Epithelial cell of esophagus (primary cell): ENCODE data around the gene ITGAE.
"Not testable (repeated sequence)": the region's sequence is repeated elsewhere in the genome, so short reads cannot be mapped to it uniquely, and the experiment has no call there.

Experiments used
- DNase-seq: peaks from one replicate; pipeline ENCODE4 v3.0.0; 2010; ENCODE audit warnings: low read depth
- H3K4me3 ChIP-seq: 2 replicates; pipeline ENCODE4 v1.5.1; 2011; ENCODE audit warnings: mild to moderate bottlenecking, low read length, control low read depth
- TF ChIP-seq, protein P1 (sequence below): IDR thresholded peaks from 2 replicates; pipeline ENCODE4 v1.5.1; 2011; ENCODE audit warnings: low read depth, mild to moderate bottlenecking, low read length, control low read depth, inconsistent platforms; ENCODE audit not compliant: insufficient read depth; ENCODE audit errors: missing control alignments

The ITGAE gene

DNA sequence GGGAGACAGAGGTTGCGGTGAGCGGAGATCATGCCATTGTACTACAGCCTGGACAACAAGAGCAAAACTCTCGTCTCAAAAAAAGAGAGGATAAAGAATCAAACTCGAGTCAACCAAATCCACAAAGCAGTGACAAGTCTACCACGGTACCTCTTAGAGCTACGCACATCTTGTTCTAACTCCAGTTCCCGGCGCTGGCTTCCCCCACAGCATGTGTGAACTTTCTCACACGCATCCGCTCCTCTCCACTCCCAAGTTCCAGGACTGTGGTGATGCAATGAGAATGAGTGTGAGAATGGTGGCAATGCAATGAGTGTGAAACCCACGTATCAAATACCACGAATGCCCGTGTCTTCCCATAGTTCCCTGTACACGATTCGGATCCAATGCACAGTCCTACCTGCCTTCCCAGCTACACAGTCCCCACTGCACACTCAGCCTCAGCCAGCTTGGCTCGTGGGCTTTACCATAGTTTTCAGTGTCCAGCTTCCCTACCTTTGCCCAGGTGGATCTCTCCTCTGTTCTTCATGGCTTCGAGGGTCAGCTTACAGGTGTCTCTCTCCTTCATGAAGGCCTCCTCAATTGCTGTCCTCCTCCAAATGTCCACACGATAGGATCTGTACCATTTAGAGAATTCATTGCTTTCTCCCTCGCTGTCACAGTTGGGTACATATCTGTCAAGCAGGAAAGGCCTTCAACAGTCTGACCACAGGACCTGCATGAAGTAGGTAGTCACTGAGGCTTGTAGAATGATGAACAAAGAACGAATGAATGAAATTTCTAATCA is 95.9 kb downstream of the ITGAE start:
- no peak for DNase-seq
- TF ChIP-seq, protein P1, sequence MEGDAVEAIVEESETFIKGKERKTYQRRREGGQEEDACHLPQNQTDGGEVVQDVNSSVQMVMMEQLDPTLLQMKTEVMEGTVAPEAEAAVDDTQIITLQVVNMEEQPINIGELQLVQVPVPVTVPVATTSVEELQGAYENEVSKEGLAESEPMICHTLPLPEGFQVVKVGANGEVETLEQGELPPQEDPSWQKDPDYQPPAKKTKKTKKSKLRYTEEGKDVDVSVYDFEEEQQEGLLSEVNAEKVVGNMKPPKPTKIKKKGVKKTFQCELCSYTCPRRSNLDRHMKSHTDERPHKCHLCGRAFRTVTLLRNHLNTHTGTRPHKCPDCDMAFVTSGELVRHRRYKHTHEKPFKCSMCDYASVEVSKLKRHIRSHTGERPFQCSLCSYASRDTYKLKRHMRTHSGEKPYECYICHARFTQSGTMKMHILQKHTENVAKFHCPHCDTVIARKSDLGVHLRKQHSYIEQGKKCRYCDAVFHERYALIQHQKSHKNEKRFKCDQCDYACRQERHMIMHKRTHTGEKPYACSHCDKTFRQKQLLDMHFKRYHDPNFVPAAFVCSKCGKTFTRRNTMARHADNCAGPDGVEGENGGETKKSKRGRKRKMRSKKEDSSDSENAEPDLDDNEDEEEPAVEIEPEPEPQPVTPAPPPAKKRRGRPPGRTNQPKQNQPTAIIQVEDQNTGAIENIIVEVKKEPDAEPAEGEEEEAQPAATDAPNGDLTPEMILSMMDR = no peak

DNA sequence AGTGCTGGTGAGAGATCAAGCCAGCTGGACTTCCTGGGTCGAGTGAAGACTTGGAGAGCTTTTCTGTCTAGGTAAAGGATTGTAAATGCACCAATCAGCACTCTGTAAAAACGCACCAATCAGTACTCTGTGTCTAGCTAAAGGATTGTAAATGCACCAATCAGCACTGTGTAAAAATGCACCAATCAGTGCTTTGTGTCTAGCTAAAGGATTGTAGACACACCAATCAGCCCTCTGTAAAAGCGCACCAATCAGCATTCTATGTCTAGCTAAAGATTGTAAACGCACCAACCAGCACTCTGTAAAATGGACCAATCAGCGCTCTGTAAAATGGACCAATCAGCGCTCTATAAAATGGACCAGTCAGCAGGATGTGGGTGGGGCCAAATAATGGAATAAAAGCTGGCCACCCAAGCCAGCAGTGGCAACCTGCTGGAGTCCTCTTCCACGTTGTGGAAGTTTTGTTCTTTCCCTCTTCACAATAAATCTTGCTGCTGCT is 98.9 kb downstream of the ITGAE start:
- H3K4me3 ChIP-seq, DNase-seq: not testable (repeated sequence)

More for the DNA sequence above, 95.9 kb downstream of the ITGAE start:
- no peak overlapping the region for H3K4me3 ChIP-seq

DNA sequence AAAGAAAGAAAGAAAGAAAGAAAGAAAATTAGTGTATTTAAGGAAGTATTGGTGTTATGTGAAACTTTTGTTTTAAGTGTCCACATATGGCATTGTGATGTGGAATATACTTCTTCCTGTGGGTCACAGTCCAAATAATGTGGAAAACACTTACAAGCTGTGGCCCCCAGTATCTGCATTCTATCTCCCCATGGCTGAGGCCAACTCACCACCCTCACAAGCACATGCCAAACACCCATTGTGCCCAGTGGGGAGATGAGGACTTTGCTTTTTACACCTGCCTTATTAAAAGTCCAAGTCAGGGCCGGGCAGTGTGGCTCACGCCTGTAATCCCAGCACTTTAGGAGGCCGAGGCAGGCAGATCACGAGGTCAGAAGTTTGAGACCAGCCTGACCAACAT is 101.0 kb downstream of the ITGAE start:
- DNase-seq = no peak
- TF ChIP-seq, protein P1 = no peak
- no peak overlapping the region for H3K4me3 ChIP-seq

DNA sequence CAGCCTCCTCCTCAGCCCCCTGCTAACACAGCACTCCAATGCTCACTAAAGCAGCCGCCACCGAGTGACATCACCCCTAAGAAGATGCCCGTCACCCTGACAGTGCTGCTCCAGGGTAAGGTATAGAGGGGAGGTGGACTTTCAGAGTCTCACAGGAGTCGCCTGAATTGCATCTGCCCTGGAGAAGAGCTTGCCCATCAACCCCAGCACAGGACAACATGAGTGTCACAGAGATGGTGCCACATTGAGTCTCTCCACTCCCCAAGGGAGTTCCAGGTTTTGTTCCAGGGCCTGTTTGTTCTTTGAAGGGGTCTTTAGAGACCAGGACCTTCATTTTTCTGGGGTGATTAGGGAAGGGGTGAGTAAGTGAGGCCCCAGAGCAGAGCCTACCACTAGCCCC is 102.8 kb downstream of the ITGAE start:
- DNase-seq = no peak
- TF ChIP-seq, protein P1 = no peak
- H3K4me3 ChIP-seq = no peak overlapping the region

DNA sequence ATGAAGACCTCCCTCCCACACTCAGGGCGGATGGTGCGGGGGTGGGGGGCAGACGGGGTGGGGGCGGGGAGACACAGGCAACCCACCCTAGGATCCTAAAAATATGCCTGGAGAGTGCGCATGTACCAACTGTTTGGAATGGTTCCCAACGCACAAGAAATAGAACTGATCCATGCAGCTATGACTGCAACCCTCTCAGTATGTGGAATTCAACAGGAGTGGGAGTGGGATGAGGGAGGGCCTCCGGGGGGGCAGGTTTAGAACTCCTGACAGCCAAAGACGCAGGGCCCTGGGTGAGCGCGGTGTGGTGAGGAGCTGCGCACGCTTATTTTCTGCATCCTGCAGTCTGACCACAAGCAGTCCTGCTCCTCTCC is 103.9 kb downstream of the ITGAE start:
- DNase-seq = no peak
- TF ChIP-seq, protein P1 = no peak

DNA sequence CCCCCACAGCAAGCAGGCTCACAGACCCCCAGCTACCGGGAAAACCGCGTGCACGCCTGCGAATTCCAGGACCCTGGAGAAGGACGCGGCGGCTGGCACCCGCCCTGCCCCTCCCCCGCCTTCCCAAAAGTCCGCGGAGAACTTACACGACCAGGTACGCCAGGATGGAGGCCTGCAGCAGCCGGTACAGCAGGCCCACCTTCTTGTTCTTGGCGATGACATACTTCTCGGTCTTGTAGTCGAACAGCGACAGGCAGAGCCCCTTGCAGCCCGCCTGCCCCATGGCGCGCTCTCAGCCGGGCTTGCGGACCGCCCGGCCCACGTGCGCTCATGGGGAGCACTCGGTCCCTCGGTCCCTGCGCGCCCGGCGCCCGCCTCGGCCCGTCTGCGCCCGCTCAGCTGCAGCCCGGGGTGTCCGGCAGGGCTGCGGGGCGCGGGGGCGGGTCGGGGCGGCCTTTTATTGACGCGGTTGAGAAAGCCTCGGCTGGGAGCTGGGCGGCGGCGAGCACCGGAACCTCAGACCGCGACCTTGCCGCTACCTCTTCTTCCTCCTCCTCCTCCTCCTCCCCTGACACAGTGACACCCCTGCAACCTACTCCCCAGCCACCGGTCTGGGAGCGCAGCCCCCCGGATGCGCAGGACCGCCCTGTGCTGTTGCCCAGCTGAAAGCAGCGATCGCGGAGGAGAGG is 105.1 kb downstream of the ITGAE start, which contains the start of gene P2RX5:
Gene P2RX5, minus strand, starts transcription at position 433 of the 689 bp plus-strand sequence. Its CDS starts 150 bp downstream, at position 283.
- TF ChIP-seq, protein P1 = no peak
- DNase-seq = peak; percentile 27
- H3K4me3 ChIP-seq = peak within 1 kb of the TSS; percentile 37

More for the DNA sequence above, 103.9 kb downstream of the ITGAE start:
- no peak overlapping the region for H3K4me3 ChIP-seq

DNA sequence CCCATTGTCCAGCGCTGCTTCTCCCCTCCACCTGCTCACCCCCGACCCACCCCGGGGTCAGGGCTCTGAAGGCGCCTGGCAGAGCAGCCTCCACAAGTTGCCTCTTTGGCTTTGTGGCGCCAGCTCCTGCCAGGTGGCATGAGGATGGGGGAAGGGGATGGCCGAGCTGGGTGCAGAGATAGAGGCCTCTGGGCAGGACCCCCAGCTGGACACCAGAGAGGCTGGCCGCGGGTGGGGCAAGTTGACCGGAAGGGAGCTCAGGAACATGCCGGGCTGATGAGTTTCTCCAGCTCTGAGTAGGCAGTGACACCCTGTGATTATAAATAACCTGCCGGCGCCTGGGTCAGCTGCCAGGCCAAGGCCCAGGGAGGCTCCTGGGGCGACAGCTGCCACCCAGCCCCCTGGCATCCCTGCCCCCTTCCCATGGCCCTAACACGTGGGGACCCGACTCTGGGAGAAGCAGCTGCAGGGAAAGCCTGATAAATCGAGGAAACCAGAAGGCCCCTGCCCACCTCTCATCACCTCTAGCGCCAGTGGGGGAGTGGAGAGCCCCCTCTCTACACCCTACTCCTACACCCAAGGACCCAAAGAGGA is 105.8 kb downstream of the ITGAE start:
- DNase-seq = no peak
- TF ChIP-seq, protein P1 = no peak

More for the DNA sequence above, 105.8 kb downstream of the ITGAE start:
- peak overlapping the region; percentile 37 for H3K4me3 ChIP-seq
